KMS-11 (cell line): ENCODE results near the gene RAB40B.

ENCODE experiments used
- H2AFZ ChIP-seq: fragments of 200-600 bp; sonication (generic); 2 replicates; pipeline ENCODE4 v1.6.1; 2016; ENCODE audit warnings: antibody characterized with exemption, mixed run types, low read depth
- H3K27ac ChIP-seq: fragments of 200-600 bp; sonication (generic); 2 replicates; pipeline ENCODE4 v1.6.1; 2016; ENCODE audit warnings: mild to moderate bottlenecking, mixed run types
- H3K27me3 ChIP-seq: fragments of 200-600 bp; sonication (generic); 2 replicates; pipeline ENCODE4 v1.6.1; 2017; ENCODE audit warnings: mild to moderate bottlenecking, low read depth, mixed run types, moderate library complexity; ENCODE audit not compliant: insufficient read depth
- H3K36me3 ChIP-seq: fragments of 200-600 bp; sonication (generic); 2 replicates; pipeline ENCODE4 v1.6.1; 2017; ENCODE audit warnings: mild to moderate bottlenecking, mixed run types; ENCODE audit not compliant: insufficient read depth
- H3K4me1 ChIP-seq: fragments of 200-600 bp; sonication (generic); 2 replicates; pipeline ENCODE4 v1.6.1; 2016; ENCODE audit warnings: mild to moderate bottlenecking, low read depth, mixed run types; ENCODE audit not compliant: poor library complexity, severe bottlenecking
- H3K4me2 ChIP-seq: fragments of 200-600 bp; sonication (generic); 2 replicates; pipeline ENCODE4 v1.7.0; 2016; ENCODE audit warnings: mild to moderate bottlenecking, mixed run types
- H3K4me3 ChIP-seq: fragments of 200-600 bp; sonication (generic); IDR thresholded peaks from 2 replicates; pipeline ENCODE4 v1.6.1; 2017; ENCODE audit warnings: low read depth, low read length, mixed read lengths; ENCODE audit not compliant: insufficient read depth
- H3K79me2 ChIP-seq: fragments of 200-600 bp; sonication (generic); 2 replicates; pipeline ENCODE4 v1.6.1; 2016; ENCODE audit warnings: low read depth, mixed run types; ENCODE audit not compliant: insufficient read depth
- H3K9ac ChIP-seq: fragments of 200-600 bp; sonication (generic); 2 replicates; pipeline ENCODE4 v1.6.1; 2016; ENCODE audit warnings: mild to moderate bottlenecking, mixed run types
- H4K20me1 ChIP-seq: fragments of 200-600 bp; sonication (generic); 2 replicates; pipeline ENCODE4 v1.6.1; 2016; ENCODE audit warnings: mild to moderate bottlenecking, mixed run types; ENCODE audit not compliant: insufficient read depth
- CTCF ChIP-seq: fragments of 200-600 bp; sonication (generic); conservative IDR thresholded peaks from 2 replicates; pipeline ENCODE4 v1.6.1; 2017; ENCODE audit warnings: low read depth, mild to moderate bottlenecking, antibody characterized with exemption, low read length, moderate library complexity, mixed read lengths

The RAB40B gene

GRCh38 chr17:82627405-82627804 lies 71.1 kb downstream of the RAB40B start:
- H3K9ac ChIP-seq = no peak overlapping the region
- H3K79me2 ChIP-seq = peaks cover 10% of the 10 kb centered on the region; the same call in 1 of the 2 replicates
- no peaks in the 10 kb centered on the region for H3K27me3 ChIP-seq
- no peaks in the 10 kb centered on the region for H3K4me1 ChIP-seq
- peaks cover 6% of the 10 kb centered on the region; the same call in 1 of the 2 replicates for H3K36me3 ChIP-seq
- H4K20me1 ChIP-seq = no peaks in the 10 kb centered on the region; the same call in 1 of the 2 replicates
- no peak for TF ChIP-seq CTCF
- no peak overlapping the region for H3K4me3 ChIP-seq
- H3K4me2 ChIP-seq = no peak overlapping the region
- no peak overlapping the region for H3K27ac ChIP-seq
- H2AFZ ChIP-seq = no peak overlapping the region

GRCh38 chr17:82623707-82624106 lies 74.8 kb downstream of the RAB40B start:
- no peak overlapping the region for H2AFZ ChIP-seq
- no peaks in the 10 kb centered on the region for H4K20me1 ChIP-seq
- no peaks in the 10 kb centered on the region for H3K27me3 ChIP-seq
- no peak overlapping the region for H3K27ac ChIP-seq
- no peaks in the 10 kb centered on the region for H3K79me2 ChIP-seq
- H3K9ac ChIP-seq = no peak overlapping the region
- no peaks in the 10 kb centered on the region for H3K4me1 ChIP-seq
- TF ChIP-seq CTCF = no peak
- H3K4me2 ChIP-seq = no peak overlapping the region
- no peak overlapping the region for H3K4me3 ChIP-seq
- H3K36me3 ChIP-seq = peaks cover 18% of the 10 kb centered on the region; the same call in 1 of the 2 replicates

GRCh38 chr17:82619641-82620040 lies 78.9 kb downstream of the RAB40B start:
- Histone ChIP-seq H3K4me1 (no peaks in the 10 kb centered on the region), H2AFZ (no peak overlapping the region), H3K36me3 (peaks cover 13% of the 10 kb centered on the region; the same call in 1 of the 2 replicates), H3K27me3 (no peaks in the 10 kb centered on the region), H3K4me2 (no peak overlapping the region), H4K20me1 (no peaks in the 10 kb centered on the region), H3K79me2 (no peaks in the 10 kb centered on the region), H3K9ac (no peak overlapping the region), H3K27ac (no peak overlapping the region), H3K4me3 (no peak overlapping the region)
- no peak for TF ChIP-seq CTCF

GRCh38 chr17:82619211-82619610 lies 79.3 kb downstream of the RAB40B start:
- Histone ChIP-seq H3K4me2 (no peak overlapping the region), H4K20me1 (no peaks in the 10 kb centered on the region), H3K9ac (no peak overlapping the region), H3K79me2 (no peaks in the 10 kb centered on the region), H3K36me3 (peaks cover 13% of the 10 kb centered on the region; the same call in 1 of the 2 replicates), H3K27ac (no peak overlapping the region), H3K4me3 (no peak overlapping the region), H2AFZ (no peak overlapping the region), H3K27me3 (no peaks in the 10 kb centered on the region), H3K4me1 (no peaks in the 10 kb centered on the region)
- no peak for TF ChIP-seq CTCF
